ENCODE results near the gene MYOD1.
A peak's percentile ranks its signal among the peaks of the same experiment; 100 is the strongest.

The MYOD1 gene

GRCh38 chr11:17760102-17761029 is 41.0 kb downstream of the MYOD1 start:
- peak; percentile 76 for TF ChIP-seq CTCF (IDR thresholded peaks at IDR 0.05; ENCODE audit: low read depth, low read length, missing control alignments)
- peak; percentile 29 for DNase-seq (ENCODE audit: low read depth)
- no peak overlapping the region for H3K4me3 ChIP-seq (ENCODE audit: low read depth, low read length)

GRCh38 chr11:17762309-17762974 is 43.1 kb downstream of the MYOD1 start:
- TF ChIP-seq CTCF (IDR thresholded peaks at IDR 0.05; ENCODE audit: low read depth, low read length, missing control alignments), result peak; percentile 25
- no peak overlapping the region for H3K4me3 ChIP-seq (ENCODE audit: low read depth, low read length)
- no peak for DNase-seq (ENCODE audit: low read depth)

- DNase-seq (ENCODE audit: low read depth), result no peak
- no peak overlapping the region for H3K4me3 ChIP-seq (ENCODE audit: low read depth, low read length)
- no peak for TF ChIP-seq CTCF (IDR thresholded peaks at IDR 0.05; ENCODE audit: low read depth, low read length, missing control alignments)
Observed at GRCh38 chr11:17763244-17763643, 43.9 kb downstream of the MYOD1 start.

- H3K4me3 ChIP-seq (ENCODE audit: low read depth, low read length), result no peak overlapping the region
- TF ChIP-seq CTCF (IDR thresholded peaks at IDR 0.05; ENCODE audit: low read depth, low read length, missing control alignments), result no peak
- no peak for DNase-seq (ENCODE audit: low read depth)
Observed at GRCh38 chr11:17763703-17764102, 44.3 kb downstream of the MYOD1 start.

GRCh38 chr11:17764446-17765218 is 45.3 kb downstream of the MYOD1 start:
- DNase-seq (ENCODE audit: low read depth), result no peak
- no peak overlapping the region for H3K4me3 ChIP-seq (ENCODE audit: low read depth, low read length)
- no peak for TF ChIP-seq CTCF (IDR thresholded peaks at IDR 0.05; ENCODE audit: low read depth, low read length, missing control alignments)

- no peak for TF ChIP-seq CTCF (IDR thresholded peaks at IDR 0.05; ENCODE audit: low read depth, low read length, missing control alignments)
- DNase-seq (ENCODE audit: low read depth), result no peak
Observed at GRCh38 chr11:17765356-17766072, 46.1 kb downstream of the MYOD1 start.

More at GRCh38 chr11:17765356-17766072, 46.1 kb downstream of the MYOD1 start:
- H3K4me3 ChIP-seq (ENCODE audit: low read depth, low read length), result no peak overlapping the region
